GM19025 (cell line): ENCODE measurements around the gene DSEL.

Experiments used
- ATAC-seq: cut with Tn5 transposase; IDR thresholded peaks from one replicate; pipeline ENCODE4 v1.9.1; 2021; ENCODE audit warnings: mild to moderate bottlenecking, low read depth, moderate library complexity; ENCODE audit not compliant: unreplicated experiment

DSEL gene

GRCh38 chr18:67504739-67505138 is 11.8 kb downstream of the DSEL start:
- ATAC-seq: no peak

- ATAC-seq: no peak
Measured at GRCh38 chr18:67500522-67501205, 15.9 kb downstream of the DSEL start.

GRCh38 chr18:67496469-67496868 is 20.1 kb downstream of the DSEL start:
- ATAC-seq: no peak

GRCh38 chr18:67486534-67486933 is 30.0 kb downstream of the DSEL start:
- ATAC-seq: no peak

- ATAC-seq: no peak
Measured at GRCh38 chr18:67485655-67486054, 30.9 kb downstream of the DSEL start.

GRCh38 chr18:67484458-67484857 is 32.1 kb downstream of the DSEL start:
- ATAC-seq: no peak

- no peak for ATAC-seq
Measured at GRCh38 chr18:67483952-67484351, 32.6 kb downstream of the DSEL start.

- ATAC-seq: no peak
Measured at GRCh38 chr18:67483237-67483636, 33.3 kb downstream of the DSEL start.

GRCh38 chr18:67478249-67478648 is 38.3 kb downstream of the DSEL start:
- no peak for ATAC-seq

GRCh38 chr18:67477522-67477921 is 39.0 kb downstream of the DSEL start:
- no peak for ATAC-seq

- ATAC-seq: no peak
Measured at GRCh38 chr18:67476585-67476984, 39.9 kb downstream of the DSEL start.

GRCh38 chr18:67475673-67476072 is 40.8 kb downstream of the DSEL start:
- no peak for ATAC-seq

GRCh38 chr18:67468038-67468437 is 48.5 kb downstream of the DSEL start:
- no peak for ATAC-seq

GRCh38 chr18:67467188-67467587 is 49.3 kb downstream of the DSEL start:
- no peak for ATAC-seq

GRCh38 chr18:67464499-67464898 is 52.0 kb downstream of the DSEL start:
- ATAC-seq: no peak

GRCh38 chr18:67463829-67464228 is 52.7 kb downstream of the DSEL start:
- ATAC-seq: no peak

GRCh38 chr18:67456711-67457110 is 59.8 kb downstream of the DSEL start:
- ATAC-seq: no peak
